ENCODE measurements around the gene C1QTNF3. TPM values are rescaled to one million over a fixed set of nuclear protein-coding genes. Genes with fewer than 3 reads are reported as not detected.

The C1QTNF3 gene
- total RNA-seq, 1 experiment from 2014 or later = 2.5 TPM

- no peaks in the 10 kb centered on the region for H3K27me3 ChIP-seq (replicated peaks; ENCODE audit: control insufficient read depth, insufficient read depth, low read length)
- Mint-ChIP-seq H3K9me3 (ENCODE audit: unreplicated experiment) (peaks cover 7% of the 10 kb centered on the region), H3K4me3 (ENCODE audit: unreplicated experiment) (no peak overlapping the region), H3K27me3 (ENCODE audit: insufficient read depth, unreplicated experiment) (no peaks in the 10 kb centered on the region), H3K27ac (ENCODE audit: unreplicated experiment) (no peak overlapping the region), H3K36me3 (ENCODE audit: insufficient read depth, unreplicated experiment) (peaks cover 6% of the 10 kb centered on the region), H3K4me1 (ENCODE audit: low read depth, unreplicated experiment) (peaks cover 29% of the 10 kb centered on the region)
- no peak for TF ChIP-seq CTCF (IDR thresholded peaks at IDR 0.05; ENCODE audit: insufficient read depth in 1 of 2, low read depth in 1 of 2, low read length in 1 of 2, severe bottlenecking in 1 of 2, unreplicated experiment in 1 of 2)
- H3K4me1 ChIP-seq = peaks cover 29% of the 10 kb centered on the region
- DNase-seq = no peak
- H3K9me3 ChIP-seq = no peaks in the 10 kb centered on the region
- no peak overlapping the region for H3K4me3 ChIP-seq (ENCODE audit: low read depth, low read length)
- intact Hi-C loops (cut with micrococcal nuclease; ENCODE audit: unreplicated experiment) = no loop called here
- H3K36me3 ChIP-seq (ENCODE audit: control insufficient read depth, insufficient read depth, low read length) = 0 out of 2 replicates have a peak, but pooled peaks cover 2% of the 10 kb centered on the region
- no TSS peak for BruUV-seq (replicated peaks)
- ChIA-PET CTCF (interaction anchor here (0.6 kb wide), 1 partner anchor 580 kb away, joined by 3 read pairs; no protein-coding TSS in a partner anchor), POLR2A (no interaction called here)
Observed at GRCh38 chr5:34015120-34015822, 27.7 kb downstream of the C1QTNF3 start.

- no peaks in the 10 kb centered on the region for H3K27me3 Mint-ChIP-seq (ENCODE audit: insufficient read depth, unreplicated experiment)
- peaks cover 11% of the 10 kb centered on the region for H3K36me3 Mint-ChIP-seq (ENCODE audit: insufficient read depth, unreplicated experiment)
- Histone ChIP-seq H3K9me3 (no peaks in the 10 kb centered on the region), H3K27me3 (replicated peaks; ENCODE audit: control insufficient read depth, insufficient read depth, low read length) (no peaks in the 10 kb centered on the region), H3K4me3 (ENCODE audit: low read depth, low read length) (no peak overlapping the region), H3K36me3 (ENCODE audit: control insufficient read depth, insufficient read depth, low read length) (0 out of 2 replicates have a peak, but pooled peaks cover 2% of the 10 kb centered on the region), H3K4me1 (peaks cover 31% of the 10 kb centered on the region)
- no TSS peak for BruUV-seq (replicated peaks)
- H3K4me1 Mint-ChIP-seq (ENCODE audit: low read depth, unreplicated experiment) = peaks cover 35% of the 10 kb centered on the region
- ChIA-PET POLR2A (no interaction called here), CTCF (interaction anchor here (0.6 kb wide), 1 partner anchor 579 kb away, joined by 3 read pairs; no protein-coding TSS in a partner anchor)
- H3K9me3 Mint-ChIP-seq (ENCODE audit: unreplicated experiment) = peaks cover 10% of the 10 kb centered on the region
- H3K27ac Mint-ChIP-seq (ENCODE audit: unreplicated experiment) = no peak overlapping the region
- DNase-seq = no peak
- intact Hi-C loops (cut with micrococcal nuclease; ENCODE audit: unreplicated experiment) = no loop called here
- H3K4me3 Mint-ChIP-seq (ENCODE audit: unreplicated experiment) = no peak overlapping the region
- TF ChIP-seq CTCF (IDR thresholded peaks at IDR 0.05; ENCODE audit: insufficient read depth in 1 of 2, low read depth in 1 of 2, low read length in 1 of 2, severe bottlenecking in 1 of 2, unreplicated experiment in 1 of 2) = no peak
Observed at GRCh38 chr5:34014626-34015025, 28.4 kb downstream of the C1QTNF3 start.

GRCh38 chr5:34013547-34013946 lies 29.5 kb downstream of the C1QTNF3 start:
- no peak for TF ChIP-seq CTCF (IDR thresholded peaks at IDR 0.05; ENCODE audit: insufficient read depth in 1 of 2, low read depth in 1 of 2, low read length in 1 of 2, severe bottlenecking in 1 of 2, unreplicated experiment in 1 of 2)

More at GRCh38 chr5:34013547-34013946, 29.5 kb downstream of the C1QTNF3 start:
- ChIA-PET POLR2A (no interaction called here), CTCF (no interaction called here)
- intact Hi-C loops (cut with micrococcal nuclease; ENCODE audit: unreplicated experiment) = no loop called here
- H3K36me3 ChIP-seq (ENCODE audit: control insufficient read depth, insufficient read depth, low read length) = 0 out of 2 replicates have a peak, but pooled peaks cover 2% of the 10 kb centered on the region
- Mint-ChIP-seq H3K36me3 (ENCODE audit: insufficient read depth, unreplicated experiment) (peaks cover 11% of the 10 kb centered on the region), H3K4me1 (ENCODE audit: low read depth, unreplicated experiment) (peaks cover 42% of the 10 kb centered on the region), H3K4me3 (ENCODE audit: unreplicated experiment) (no peak overlapping the region), H3K9me3 (ENCODE audit: unreplicated experiment) (peaks cover 10% of the 10 kb centered on the region), H3K27ac (ENCODE audit: unreplicated experiment) (no peak overlapping the region), H3K27me3 (ENCODE audit: insufficient read depth, unreplicated experiment) (no peaks in the 10 kb centered on the region)
- BruUV-seq (replicated peaks) = no TSS peak
- H3K9me3 ChIP-seq = no peaks in the 10 kb centered on the region
- DNase-seq = no peak
- H3K4me3 ChIP-seq (ENCODE audit: low read depth, low read length) = no peak overlapping the region
- H3K4me1 ChIP-seq = peaks cover 40% of the 10 kb centered on the region
- no peaks in the 10 kb centered on the region for H3K27me3 ChIP-seq (replicated peaks; ENCODE audit: control insufficient read depth, insufficient read depth, low read length)

Data from Caco-2 (cell line).